Stimulated activated CD4-positive, alpha-beta T cell treated with anti-CD3 and anti-CD28 coated beads, Interleukin-1b, Interleukin-23, amount 100 ng/mL, for 1 hour (primary cell): ENCODE measurements around the gene AMFR.
"Not testable (repeated sequence)": the region's sequence is repeated elsewhere in the genome, so short reads cannot be mapped to it uniquely, and the experiment has no call there.

Source experiments
- DNase-seq, 2 donors: peaks; one replicate each; pipeline ENCODE4 v3.0.0-alpha.2; 2020; ENCODE audit warnings: low read depth in 2 of 2

The AMFR gene

GRCh38 chr16:56424404-56424764 lies 961 bp downstream of the AMFR start:
- no peak for DNase-seq

GRCh38 chr16:56423584-56424403 lies 1.6 kb downstream of the AMFR start:
- DNase-seq: no peak

- no peak for DNase-seq
These were observed 2.4 kb downstream of the AMFR start for GRCh38 chr16:56422896-56423441.

DNA sequence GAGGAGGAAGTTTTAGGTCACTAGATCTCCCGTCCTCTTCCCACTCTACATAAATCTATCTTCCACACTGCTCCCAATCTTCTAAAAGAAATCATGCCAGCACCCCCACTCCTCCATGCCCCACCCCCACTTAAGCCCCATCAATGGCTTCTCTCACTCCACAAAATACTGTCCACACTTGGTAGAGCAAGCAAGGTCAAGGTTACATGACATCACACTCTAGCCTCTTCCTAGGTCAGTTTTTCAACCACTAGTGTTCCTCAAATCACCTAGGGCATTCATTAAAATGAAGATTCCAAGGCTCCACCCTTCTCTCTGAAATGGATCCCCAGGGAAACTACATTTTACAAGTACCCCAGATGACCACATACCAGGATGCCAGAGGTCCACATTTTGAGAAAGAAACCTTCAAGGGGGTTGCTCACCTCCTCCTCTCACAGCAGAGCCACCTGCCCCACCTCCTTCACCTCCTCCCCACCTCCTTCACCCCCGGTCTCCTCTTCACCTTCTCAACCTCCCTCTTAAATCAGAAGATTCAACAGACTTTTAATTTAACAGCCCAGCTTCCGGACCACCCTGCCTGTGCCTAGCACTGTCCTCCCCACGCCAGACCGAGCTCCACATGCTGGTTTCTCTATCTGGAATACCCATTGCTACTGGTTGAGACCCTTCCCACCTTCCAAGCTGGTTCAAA lies 3.2 kb downstream of the AMFR start:
- no peak for DNase-seq

- DNase-seq: no peak
These were observed 4.0 kb downstream of the AMFR start for GRCh38 chr16:56421313-56421712.

- no peak for DNase-seq
These were observed 4.7 kb downstream of the AMFR start for GRCh38 chr16:56420613-56421012.

- DNase-seq: no peak
These were observed 5.4 kb downstream of the AMFR start for GRCh38 chr16:56419740-56420548.

- DNase-seq: no peak
These were observed 8.2 kb downstream of the AMFR start for GRCh38 chr16:56417138-56417537.

GRCh38 chr16:56415875-56416274 lies 9.5 kb downstream of the AMFR start:
- no peak for DNase-seq

- no peak for DNase-seq
These were observed 11.0 kb downstream of the AMFR start for GRCh38 chr16:56414366-56414765.

DNA sequence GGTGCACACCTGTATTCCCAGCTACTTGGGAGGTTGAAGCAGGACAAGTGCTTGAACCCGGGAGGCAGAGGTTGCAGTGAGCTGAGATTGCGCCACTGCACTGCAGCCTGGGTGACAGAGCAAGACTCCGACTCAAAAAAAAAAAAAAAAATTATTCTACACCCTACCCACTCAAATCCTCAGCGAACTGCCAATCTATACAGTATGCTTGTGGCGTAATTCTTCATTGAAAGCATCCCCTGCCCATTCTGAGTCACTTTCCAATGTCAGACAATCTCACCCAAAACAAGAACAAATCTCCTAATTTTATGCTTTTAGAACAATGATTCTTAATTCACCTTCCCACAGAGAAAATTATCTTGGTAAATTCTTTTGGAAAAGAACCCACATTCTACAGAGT lies 12.0 kb downstream of the AMFR start:
- DNase-seq: no peak

GRCh38 chr16:56411624-56412023 lies 13.7 kb downstream of the AMFR start:
- no peak for DNase-seq

DNA sequence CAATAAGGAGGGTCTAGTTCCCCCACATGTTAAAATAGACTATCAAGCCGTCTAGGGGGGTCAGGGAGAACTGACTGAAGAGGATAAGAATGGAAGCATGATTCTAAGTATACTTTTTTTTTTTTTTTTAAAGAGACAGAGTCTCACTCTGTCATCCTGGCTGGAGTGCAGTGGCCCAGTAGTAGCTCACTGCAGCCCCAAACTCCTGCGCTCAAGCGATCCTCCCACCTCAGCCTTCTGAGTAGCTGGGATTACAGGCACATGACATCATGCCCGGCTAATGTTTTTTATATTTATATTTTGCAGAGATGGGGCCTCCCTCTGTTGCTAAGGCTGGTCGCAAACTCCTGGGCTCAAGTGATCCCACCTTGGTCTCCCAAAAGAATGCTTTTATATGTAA lies 14.2 kb downstream of the AMFR start:
- DNase-seq: no peak

- no peak for DNase-seq
These were observed 16.1 kb downstream of the AMFR start for GRCh38 chr16:56409195-56409594.

DNA sequence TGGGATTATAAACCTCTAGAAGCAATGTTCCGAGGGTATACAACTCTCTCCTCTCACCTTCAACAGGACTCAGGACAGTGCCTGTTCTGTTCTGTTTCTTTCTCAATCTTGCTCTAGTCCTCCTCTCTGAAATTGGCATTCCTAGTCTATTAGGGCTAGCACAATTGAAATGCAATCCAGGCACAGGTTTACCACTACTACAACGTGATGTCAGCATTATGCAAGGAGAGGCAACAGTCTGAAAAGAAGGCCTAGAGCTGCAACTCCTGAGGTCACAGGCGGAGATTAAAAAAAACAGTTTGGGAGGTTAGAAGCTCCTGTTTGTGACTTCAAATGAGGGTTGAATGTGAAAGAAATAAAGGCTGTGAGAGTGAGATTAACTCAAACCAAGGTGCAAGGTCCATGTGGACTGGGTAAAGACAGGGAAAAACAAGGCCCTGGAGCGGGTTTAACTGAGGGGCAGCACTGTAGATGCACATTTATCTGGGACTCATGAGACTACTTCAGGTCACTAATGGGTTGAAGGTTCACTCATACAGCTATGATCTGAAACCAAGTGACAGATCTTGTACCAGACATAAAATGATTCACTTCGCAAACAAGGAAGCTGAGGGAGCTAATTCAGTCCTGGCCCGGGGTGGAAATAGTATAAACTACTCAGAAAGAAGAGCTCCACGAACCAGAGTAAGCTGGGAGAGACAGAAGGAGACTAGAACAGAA lies 16.8 kb downstream of the AMFR start:
- DNase-seq: no peak

DNA sequence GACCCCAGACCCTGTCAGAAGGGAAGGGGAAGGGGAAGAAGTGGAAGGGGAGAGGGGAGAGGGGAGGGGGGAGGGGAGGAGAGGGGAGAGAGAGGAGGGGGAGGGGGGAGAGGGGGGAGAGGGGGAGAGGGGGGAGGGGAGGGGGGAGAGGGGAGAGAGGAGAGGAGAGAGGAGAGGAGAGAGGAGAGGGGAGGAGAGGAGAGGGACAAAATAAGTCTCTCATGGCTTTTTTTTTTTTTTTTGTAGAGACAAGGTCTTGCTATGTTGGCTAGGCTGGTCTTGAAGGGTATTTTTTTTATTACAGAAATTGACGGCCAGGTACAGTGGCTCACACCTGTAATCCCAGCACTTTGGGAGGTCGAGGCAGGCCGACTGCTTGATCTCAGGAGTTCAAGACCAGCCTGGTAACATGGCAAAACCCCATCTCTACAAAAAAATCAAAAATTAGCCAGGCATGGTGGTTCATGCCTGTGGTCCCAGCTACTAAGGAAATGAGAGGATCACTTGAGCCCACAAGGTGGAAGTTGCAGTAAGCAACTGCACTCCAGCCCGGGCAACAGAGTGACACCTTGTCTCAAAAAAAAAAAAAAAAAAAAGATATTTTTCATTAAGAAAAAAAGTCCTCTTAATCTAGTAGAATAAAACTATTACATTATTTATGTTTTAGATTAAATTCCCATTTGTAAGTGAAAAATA lies 19.2 kb downstream of the AMFR start:
- DNase-seq: no peak

DNA sequence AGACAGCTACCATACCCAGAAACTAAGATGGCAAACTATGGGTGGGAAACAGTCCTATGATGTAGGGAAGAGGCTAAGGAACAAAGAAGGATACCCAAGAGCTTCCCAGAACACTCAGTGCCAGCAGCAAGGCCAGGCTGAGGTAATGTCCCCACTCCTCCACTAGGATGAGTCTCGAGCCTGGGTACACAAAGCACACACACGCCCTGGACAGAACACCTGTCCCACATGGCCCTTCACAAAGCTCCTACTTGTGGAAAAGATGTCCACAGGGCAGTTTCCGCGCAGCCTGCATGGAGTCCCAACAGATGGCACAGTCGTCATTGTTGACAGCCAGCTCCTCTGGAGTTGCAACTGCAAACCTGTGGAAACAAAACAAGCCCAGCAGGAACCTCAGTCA lies 23.9 kb downstream of the AMFR start:
- DNase-seq: no peak

DNA sequence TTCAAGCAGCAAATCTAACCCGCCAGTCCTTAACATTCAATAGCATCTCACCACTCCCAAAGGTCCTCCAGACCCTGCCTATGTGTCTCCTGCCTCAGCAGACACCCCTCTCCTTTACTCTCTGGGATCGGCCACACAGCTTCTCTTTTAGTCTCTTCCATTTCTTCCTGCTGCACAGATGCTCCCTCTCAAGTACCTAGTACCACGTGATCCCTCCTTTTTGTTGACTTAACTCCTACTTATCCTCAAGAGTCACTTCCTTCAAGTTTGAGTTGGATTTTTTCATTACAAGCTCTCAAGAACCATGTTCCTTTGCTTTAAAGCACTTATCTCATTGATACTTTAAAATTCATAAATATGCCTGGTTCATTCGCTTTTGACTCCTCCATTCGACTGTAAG lies 24.9 kb downstream of the AMFR start:
- DNase-seq: no peak

- no peak for DNase-seq
These were observed 25.9 kb downstream of the AMFR start for GRCh38 chr16:56399486-56399885.

- no peak for DNase-seq
These were observed 26.3 kb downstream of the AMFR start for GRCh38 chr16:56399047-56399446.

DNA sequence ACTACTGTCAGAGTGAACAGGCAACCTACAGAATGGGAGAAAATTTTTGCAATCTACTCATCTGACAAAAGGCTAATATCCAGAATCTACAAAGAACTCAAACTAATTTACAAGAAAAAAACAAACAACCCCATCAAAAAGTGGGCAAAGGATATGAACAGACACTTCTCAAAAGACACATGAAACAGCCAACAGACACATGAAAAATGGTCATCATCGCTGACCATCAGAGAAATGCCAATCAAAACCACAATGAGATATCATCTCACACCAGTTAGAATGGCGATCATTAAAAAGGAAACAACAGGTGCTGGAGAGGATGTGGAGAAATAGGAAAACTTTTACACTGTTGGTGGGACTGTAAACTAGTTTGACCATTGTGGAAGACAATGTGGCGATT lies 28.6 kb downstream of the AMFR start:
- DNase-seq: not testable (repeated sequence)
